Measurements from ENCODE around the gene ARL14EP.
A peak's percentile ranks its signal among the peaks of the same experiment; 100 is the strongest.

ARL14EP gene

GRCh38 chr11:30328681-30329080, 5.8 kb downstream of the ARL14EP start:
- DNase-seq, result no peak

GRCh38 chr11:30329150-30329940, 6.4 kb downstream of the ARL14EP start:
- no peak for DNase-seq

- DNase-seq, result peak; percentile 41 to 44
These were observed 10.5 kb downstream of the ARL14EP start for GRCh38 chr11:30333405-30333804.

- peak; percentile 22 to 23 for DNase-seq
These were observed 19.8 kb downstream of the ARL14EP start for GRCh38 chr11:30342736-30343166.

- DNase-seq, result no peak
These were observed 21.2 kb downstream of the ARL14EP start for GRCh38 chr11:30344085-30344484.

- no peak for DNase-seq
These were observed 22.7 kb downstream of the ARL14EP start for GRCh38 chr11:30345644-30346043.

GRCh38 chr11:30346068-30346688, 23.3 kb downstream of the ARL14EP start:
- peak; percentile 51 to 72 for DNase-seq

GRCh38 chr11:30348035-30348434, 25.1 kb downstream of the ARL14EP start:
- no peak for DNase-seq

- DNase-seq, result no peak
These were observed 27.0 kb downstream of the ARL14EP start for GRCh38 chr11:30349885-30350284.

- DNase-seq, result no peak
These were observed 27.5 kb downstream of the ARL14EP start for GRCh38 chr11:30350384-30350783.

- no peak for DNase-seq
These were observed 28.2 kb downstream of the ARL14EP start for GRCh38 chr11:30351061-30351460.

- no peak for DNase-seq
These were observed 33.5 kb downstream of the ARL14EP start for GRCh38 chr11:30356391-30356790.

GRCh38 chr11:30357872-30358271, 35.0 kb downstream of the ARL14EP start:
- no peak for DNase-seq

GRCh38 chr11:30358536-30358935, 35.6 kb downstream of the ARL14EP start:
- DNase-seq, result no peak

- DNase-seq, result no peak
These were observed 37.8 kb downstream of the ARL14EP start for GRCh38 chr11:30360741-30361140.

- no peak for DNase-seq
These were observed 41.4 kb downstream of the ARL14EP start for GRCh38 chr11:30364139-30364836.

- no peak for DNase-seq
These were observed 42.1 kb downstream of the ARL14EP start for GRCh38 chr11:30364837-30365482.

GRCh38 chr11:30365793-30366517, 43.1 kb downstream of the ARL14EP start:
- DNase-seq, result no peak

GRCh38 chr11:30368394-30368793, 45.5 kb downstream of the ARL14EP start:
- no peak for DNase-seq

GRCh38 chr11:30370164-30370563, 47.3 kb downstream of the ARL14EP start:
- DNase-seq, result no peak

GRCh38 chr11:30377347-30377746, 54.4 kb downstream of the ARL14EP start:
- no peak for DNase-seq

GRCh38 chr11:30380846-30381245, 57.9 kb downstream of the ARL14EP start:
- DNase-seq, result no peak

- DNase-seq, result no peak
These were observed 59.0 kb downstream of the ARL14EP start for GRCh38 chr11:30381879-30382278.

Data from Kasumi-1 (cell line).